ENCODE data around the gene PHC2.

- no peak for TF ChIP-seq POLR2A (IDR thresholded peaks at IDR 0.05)
- no peak for TF ChIP-seq CTCF (IDR thresholded peaks at IDR 0.05)
- no peak for TF ChIP-seq EP300 (IDR thresholded peaks at IDR 0.05; ENCODE audit: low read depth)
These were observed 59.6 kb downstream of the PHC2 start for GRCh38 chr1:33371334-33371733.
